NCI-H1436 treated with DMSO at 0.1 percent for 48 hours (cell line): ENCODE data around the gene ILK.

Source experiments
- DNase-seq: peaks from one replicate; lab custom pipeline; 2025; lab: John Stamatoyannopoulos, UW

Gene ILK

GRCh38 chr11:6637871-6638270 lies 34.3 kb downstream of the ILK start:
- no peak for DNase-seq

- DNase-seq, result no peak
Observed at GRCh38 chr11:6638429-6638828, 34.9 kb downstream of the ILK start.

- DNase-seq, result no peak
Observed at GRCh38 chr11:6640036-6640984, 36.7 kb downstream of the ILK start.

GRCh38 chr11:6640985-6641701 lies 37.6 kb downstream of the ILK start:
- DNase-seq, result no peak

GRCh38 chr11:6642957-6643356 lies 39.4 kb downstream of the ILK start:
- DNase-seq, result no peak

GRCh38 chr11:6646071-6646470 lies 42.5 kb downstream of the ILK start:
- no peak for DNase-seq

GRCh38 chr11:6646576-6646917 lies 43.0 kb downstream of the ILK start:
- no peak for DNase-seq

GRCh38 chr11:6646918-6647679 lies 43.5 kb downstream of the ILK start:
- no peak for DNase-seq

- DNase-seq, result no peak
Observed at GRCh38 chr11:6647836-6648235, 44.3 kb downstream of the ILK start.

GRCh38 chr11:6648501-6648900 lies 44.9 kb downstream of the ILK start:
- DNase-seq, result no peak

GRCh38 chr11:6650104-6650503 lies 46.5 kb downstream of the ILK start:
- no peak for DNase-seq

GRCh38 chr11:6650980-6651379 lies 47.4 kb downstream of the ILK start:
- DNase-seq, result no peak

- no peak for DNase-seq
Observed at GRCh38 chr11:6652182-6652581, 48.6 kb downstream of the ILK start.

- DNase-seq, result no peak
Observed at GRCh38 chr11:6653097-6653496, 49.5 kb downstream of the ILK start.

- no peak for DNase-seq
Observed at GRCh38 chr11:6653656-6654055, 50.1 kb downstream of the ILK start.

- no peak for DNase-seq
Observed at GRCh38 chr11:6654281-6655019, 50.9 kb downstream of the ILK start.

GRCh38 chr11:6655020-6655789 lies 51.6 kb downstream of the ILK start:
- DNase-seq, result no peak

- DNase-seq, result no peak
Observed at GRCh38 chr11:6655790-6656583, 52.4 kb downstream of the ILK start, which contains the start of gene DCHS1. Gene DCHS1, minus strand, starts transcription at chr11:6655809. Its CDS starts 14,196 bp downstream, at chr11:6641613.

GRCh38 chr11:6656584-6656915 lies 53.0 kb downstream of the ILK start:
- no peak for DNase-seq

GRCh38 chr11:6656936-6657335 lies 53.4 kb downstream of the ILK start:
- DNase-seq, result no peak
